GM19238 (cell line): ENCODE results near the gene TRPM4.
"Not testable (repeated sequence)": the region's sequence is repeated elsewhere in the genome, so short reads cannot be mapped to it uniquely, and the experiment has no call there.

Experiments used
- DNase-seq: peaks from one replicate; pipeline ENCODE4 v3.0.0; 2011; ENCODE audit warnings: low spot score; ENCODE audit not compliant: insufficient read length

Gene TRPM4

DNA sequence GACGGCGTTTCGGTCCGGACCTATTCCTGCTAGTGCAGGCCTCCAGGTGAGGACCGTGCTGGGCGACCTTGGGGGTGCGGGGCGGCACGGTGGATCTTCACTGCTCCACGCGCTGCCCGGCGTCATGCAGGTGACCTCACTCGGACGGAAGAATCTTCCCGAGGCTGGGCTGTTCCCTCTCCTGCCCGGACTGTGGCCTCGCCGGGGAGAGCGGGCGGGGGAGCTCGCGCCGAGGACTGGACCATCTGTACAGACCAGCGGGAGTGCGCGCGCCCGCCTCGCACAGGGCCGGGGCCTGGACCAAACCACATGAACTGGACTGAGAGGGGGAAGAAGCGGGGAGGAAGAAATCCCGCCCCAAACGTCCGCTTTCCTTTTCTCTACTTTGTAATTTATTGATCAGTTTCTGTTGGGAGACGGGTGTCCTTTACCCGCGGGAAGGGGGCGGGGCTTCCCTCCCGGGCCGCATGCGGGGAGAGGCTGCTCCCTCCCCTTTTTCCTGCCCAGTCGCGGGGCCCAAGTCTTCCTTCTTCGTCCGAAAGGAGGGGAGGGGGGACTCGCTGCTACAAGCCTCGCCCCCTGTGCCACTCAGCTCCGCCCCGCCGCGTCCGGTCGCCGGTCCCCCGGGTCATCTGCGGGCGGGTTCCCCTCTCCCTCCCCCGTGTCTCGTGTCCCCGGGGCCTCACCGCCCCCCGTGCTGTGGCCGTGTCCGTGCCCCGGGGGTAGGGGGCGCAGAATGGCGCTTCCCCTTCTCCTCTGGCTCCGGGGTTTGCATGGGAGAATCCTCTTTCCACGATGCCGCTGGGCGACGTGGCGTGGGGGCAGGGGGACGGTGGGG lies 7.3 kb upstream of the TRPM4 start:
- DNase-seq = peak; percentile 52

DNA sequence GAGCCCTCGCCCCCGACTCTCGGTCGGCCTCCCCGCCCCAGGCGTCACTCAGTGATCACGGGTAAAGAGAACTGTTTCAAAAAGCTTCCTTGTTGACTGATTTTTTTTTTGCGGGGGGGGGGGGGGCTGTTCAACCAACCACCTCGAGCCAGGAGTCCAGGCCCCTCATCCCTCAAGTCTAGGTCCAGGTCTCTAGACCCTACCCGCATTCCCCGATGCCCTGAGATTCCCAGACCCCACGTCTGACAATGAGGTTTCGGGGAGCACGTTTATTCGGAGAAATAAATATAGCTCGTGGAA lies 6.7 kb upstream of the TRPM4 start:
- no peak for DNase-seq

DNA sequence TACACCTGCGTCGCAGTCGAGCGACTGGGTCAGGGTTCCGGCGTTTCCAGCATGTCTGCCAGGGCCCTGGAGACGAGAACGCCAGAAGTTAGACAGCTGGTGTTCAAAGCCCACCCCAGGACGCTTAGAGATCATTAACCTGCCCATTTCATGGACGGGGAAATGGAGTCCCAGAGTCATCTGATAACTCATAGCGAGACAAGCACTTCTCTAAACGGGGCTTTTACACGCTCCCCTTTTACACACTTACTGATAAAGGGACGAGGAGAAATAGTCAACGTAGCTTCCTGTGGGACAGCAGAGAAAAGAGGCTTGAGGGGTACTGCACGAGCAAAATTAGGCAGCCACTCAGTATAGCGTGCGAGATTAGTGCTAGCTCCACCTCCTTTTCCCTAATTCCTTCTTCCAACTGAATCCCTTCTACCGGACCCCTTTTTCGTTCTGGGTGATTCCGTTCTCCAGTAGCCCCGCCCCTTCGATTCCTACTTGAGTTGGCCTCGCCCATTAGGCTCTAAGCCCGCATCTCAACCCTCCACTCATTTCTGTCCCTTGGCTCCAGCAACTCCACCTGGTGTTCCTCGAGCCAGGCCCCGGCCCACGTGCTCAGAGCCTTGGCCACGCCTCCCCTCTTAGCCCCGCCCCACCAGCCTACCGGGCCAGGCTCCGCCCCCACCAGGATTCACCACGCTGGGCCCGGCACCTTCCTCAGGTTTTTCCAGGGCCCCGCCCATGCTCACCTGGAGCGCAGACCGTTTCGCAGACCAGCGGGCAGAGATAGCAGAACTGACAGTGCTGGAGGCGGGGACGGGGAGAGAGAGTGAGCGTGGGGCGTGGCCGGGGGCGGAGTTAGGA lies 6.1 kb upstream of the TRPM4 start:
- no peak for DNase-seq

DNA sequence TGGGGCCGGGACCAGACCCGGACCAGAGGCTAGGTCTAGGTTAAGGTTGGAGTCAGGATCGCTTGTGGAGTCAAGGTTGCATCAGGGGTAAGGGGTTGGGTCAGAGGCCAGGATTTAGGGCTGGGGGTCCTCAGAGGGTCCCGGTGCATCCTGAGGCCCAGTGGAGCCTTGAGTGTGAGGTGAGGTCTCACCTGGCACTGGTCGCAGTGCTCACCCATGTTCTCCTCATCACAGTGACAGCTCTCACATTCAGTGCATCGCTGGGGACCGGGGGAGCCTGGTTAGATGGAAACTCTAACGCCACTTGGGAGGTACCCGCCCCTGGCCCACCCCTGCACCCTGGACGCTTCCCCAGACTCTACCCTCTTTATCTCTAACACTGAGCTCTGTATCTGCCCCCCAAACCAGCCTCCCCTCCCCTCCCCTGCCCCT lies 5.5 kb upstream of the TRPM4 start:
- DNase-seq = no peak

DNA sequence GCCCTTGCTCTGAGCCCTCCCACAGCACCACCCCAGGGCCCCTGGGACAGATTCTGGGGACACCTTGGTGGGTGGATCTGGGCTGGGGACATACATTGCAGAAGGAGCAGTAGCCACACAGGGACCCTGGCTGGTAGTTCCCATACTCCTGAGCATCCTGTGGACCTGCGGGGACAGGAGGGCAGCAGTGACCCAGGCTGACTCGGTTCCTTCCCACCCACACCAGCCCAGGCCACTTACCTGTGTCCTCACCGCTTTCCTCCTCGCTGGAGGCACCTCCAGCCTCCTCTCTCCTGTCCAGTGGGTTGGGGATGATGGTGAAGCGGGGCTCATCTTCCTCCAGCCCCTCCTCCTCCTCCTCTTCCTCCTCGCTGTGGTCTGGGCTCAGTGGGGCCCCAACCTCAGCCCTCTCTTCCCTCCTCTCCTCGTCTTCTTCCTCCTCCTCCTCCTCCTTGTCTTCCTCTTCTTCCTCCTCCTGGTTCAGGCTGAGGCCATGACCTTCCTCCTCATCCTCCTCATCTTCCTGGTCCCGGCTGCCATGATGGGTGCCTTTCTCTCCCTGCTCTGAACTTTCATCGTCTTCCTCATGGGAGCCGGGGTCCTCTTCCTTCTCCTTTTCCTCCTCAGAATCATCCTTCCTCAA lies 4.3 kb upstream of the TRPM4 start:
- no peak for DNase-seq

DNA sequence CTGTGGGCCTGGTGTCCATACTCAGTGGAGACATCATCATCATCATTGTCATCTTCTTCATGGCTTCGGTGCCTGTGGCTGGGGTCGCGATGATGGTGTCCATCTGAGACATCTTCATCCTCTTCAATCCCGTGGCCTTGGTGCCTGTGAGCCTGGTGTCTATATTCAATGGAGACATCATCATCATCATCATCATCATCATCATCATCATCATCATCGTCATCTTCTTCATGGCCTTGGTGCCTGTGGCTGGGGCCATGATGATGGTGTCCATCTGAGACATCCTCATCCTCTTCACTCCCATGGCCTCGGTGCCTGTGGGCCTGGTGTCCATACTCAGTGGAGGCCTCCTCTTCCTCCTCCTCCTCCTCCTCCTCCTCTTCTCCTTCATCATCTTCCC lies 3.3 kb upstream of the TRPM4 start:
- DNase-seq = no peak

DNA sequence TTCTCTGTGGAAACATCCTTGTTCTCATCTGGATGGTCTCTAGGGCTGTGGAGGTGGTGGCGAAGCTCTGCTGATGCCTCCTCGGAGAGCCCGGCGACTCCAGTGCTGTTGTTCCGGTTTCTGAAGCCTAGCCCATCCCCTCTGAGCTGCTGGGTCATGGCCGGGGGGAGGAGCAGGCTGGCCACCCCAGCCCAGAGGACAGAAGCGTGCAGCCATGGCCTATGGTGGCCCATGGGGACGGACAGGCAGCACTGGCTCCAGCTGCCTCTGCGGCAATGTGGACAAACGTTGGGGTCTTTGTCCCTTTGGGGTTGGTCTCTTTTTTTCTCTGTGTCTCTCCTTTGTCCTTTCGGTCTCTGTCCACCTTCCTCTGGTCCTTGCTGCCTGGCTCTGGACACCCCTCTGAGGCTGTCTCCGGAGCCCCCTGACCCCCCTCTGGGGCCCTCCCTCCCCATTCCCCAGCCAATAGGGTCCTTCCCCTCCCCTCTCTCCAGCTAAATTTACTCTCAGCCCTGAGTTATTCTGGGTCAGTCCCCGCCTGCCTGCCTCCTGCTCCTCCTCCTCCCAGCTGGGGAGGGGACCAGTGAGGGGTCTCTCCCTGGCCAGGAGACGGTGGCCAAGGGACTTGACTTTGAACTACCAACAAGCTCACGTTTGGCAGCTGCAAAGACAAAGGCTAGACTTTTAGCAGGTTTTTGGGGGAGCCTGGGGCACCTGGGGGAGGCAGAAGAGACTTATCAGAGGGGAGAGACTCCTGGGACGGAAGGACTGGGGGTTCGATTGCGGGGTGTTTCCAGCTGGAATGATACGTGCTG lies 2.4 kb upstream of the TRPM4 start, which contains the start of gene HRC:
HRC (minus strand) TSS at position 392 of the 815 bp plus-strand sequence; CDS start at position 233, 159 bp downstream.
- DNase-seq = no peak

DNA sequence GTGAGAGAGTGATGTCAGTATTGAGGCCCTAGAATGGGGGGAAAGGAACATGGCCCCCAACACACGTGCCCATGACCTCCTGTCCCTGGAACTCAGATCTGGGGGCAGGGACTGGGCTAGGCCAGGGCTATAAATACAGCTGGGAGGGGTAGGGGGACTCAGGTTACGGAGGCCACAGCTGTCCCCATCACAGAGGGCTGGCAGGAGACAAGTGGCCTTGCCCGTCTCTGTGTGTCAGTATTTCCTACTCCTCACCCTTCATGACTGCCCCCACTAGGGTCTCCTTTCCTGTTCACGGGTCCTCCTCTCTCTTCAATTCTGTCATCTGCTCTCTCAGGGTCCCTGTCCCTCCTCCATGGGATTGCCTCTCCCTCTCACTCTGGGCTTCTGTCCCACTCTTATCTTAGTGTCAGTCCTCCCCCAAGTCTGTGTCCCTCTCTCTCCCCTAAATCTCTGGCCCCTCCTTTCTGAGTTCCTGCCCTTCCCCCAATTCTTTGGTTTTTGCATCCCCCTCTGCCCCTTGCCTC lies 1.7 kb upstream of the TRPM4 start:
- DNase-seq = no peak

DNA sequence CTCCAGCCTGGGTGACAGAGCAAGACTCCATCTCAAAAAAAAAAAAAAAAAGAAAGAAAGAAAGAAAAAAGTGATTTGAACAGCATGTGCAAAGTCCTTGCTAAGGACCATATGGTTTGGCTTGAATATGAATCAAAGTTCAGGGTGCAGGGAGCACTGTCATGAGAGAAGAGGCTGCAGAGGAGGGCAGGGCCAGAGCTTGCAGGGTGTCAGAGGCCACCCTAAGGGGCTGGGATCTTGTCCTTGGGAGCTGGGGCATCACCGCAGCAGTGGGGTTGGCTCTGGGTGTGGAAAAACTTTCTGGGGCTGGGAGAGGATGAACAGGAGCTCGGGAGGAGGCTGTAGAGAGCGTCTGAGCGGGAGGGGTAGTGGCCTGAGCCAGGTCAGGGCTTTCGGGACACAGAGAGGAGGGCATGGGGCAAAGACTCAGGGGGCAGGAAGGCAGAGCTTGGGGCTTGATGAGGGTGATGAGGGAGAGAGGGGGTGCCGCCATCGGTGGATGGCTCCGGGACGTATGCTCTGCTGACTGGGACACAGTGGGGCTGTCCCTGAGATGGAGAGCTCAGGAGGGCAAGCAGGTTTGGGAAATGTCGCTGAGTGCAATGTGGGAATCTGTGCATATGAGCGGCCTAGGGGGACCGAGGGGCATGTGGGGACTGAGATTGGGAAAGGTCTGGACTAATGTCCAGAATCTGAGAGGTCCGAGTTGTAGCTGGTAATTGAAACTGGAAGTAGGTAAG lies 3.0 kb downstream of the TRPM4 start:
- no peak for DNase-seq

DNA sequence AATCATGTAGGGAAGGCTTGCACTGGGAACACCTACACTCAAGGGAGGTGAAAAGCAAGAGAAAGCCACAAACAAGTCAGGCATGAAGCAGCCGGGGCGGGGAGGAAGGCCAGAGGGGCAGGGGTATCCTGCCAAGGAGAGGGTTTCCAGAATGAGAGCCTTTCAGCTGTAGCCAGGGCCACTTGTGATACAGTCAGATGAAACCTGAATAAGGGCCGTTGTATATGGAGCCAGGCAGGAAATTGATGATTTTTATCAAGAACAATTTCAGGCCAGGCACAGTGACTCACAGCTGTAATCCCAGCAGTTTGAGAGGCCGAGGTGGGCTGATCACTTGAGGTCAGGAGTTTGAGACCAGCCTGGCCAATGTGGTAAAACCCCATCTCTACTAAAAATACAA lies 4.4 kb downstream of the TRPM4 start:
- DNase-seq = no peak

DNA sequence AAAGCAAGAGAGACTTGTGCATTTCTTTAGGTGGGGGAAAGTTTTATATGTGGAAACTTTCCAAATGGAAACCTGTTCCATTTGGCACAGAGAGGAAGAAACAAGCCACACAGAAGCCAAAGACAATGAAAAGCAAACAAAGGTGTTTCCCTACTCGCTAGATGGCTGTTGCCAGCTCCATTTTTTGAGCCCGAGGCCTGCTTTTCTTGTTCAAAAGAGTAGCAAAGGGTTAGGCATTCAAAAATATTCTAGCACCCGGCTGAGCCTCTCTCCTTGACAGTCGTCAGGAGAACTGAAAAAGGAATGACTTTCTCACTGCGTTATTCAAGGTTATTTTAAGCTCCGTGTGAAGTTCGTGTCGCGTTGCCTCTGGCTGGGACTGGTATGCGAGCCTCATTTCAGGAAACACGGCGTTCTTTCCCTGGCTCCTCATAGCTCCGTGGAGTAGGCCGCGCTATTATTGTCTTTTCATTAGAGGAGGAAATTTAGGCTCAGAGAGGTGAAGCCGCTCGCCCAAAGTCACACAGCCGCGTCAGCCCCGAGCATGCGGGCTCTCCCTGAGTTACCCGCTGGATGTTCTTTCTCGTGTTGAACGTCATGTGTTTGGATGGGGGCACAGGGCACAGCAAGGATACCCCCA lies 7.6 kb downstream of the TRPM4 start:
- DNase-seq = no peak

DNA sequence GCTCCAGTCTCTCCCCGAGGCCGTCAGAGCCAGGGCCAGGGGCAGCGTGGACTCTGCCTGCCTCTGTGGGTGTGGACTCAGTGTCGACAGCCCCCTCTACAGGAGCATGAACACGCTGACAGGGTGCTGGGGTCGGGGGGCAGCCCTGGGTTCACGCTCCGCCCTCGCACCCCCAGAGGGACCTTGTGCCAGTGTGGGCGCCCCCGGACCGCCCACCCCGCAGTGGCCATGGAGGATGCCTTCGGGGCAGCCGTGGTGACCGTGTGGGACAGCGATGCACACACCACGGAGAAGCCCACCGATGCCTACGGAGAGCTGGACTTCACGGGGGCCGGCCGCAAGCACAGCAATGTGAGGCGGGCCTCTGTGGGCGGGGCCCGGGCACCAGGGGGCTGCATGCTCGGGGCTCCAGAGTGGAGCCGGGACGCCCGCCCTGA lies 8.3 kb downstream of the TRPM4 start:
- no peak for DNase-seq

DNA sequence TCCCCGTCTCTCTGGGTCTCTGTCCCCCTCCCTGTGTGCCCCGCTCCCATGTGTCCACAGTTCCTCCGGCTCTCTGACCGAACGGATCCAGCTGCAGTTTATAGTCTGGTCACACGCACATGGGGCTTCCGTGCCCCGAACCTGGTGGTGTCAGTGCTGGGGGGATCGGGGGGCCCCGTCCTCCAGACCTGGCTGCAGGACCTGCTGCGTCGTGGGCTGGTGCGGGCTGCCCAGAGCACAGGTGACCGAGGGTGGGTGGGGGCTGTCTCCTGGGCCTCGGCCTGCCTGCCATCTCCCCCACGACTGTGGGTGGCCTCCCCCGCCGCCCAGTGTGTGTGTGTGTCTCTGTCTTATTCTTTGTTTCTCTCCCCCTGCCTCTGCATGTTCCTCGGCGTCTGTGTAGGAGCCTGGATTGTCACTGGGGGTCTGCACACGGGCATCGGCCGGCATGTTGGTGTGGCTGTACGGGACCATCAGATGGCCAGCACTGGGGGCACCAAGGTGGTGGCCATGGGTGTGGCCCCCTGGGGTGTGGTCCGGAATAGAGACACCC lies 10.3 kb downstream of the TRPM4 start:
- no peak for DNase-seq

DNA sequence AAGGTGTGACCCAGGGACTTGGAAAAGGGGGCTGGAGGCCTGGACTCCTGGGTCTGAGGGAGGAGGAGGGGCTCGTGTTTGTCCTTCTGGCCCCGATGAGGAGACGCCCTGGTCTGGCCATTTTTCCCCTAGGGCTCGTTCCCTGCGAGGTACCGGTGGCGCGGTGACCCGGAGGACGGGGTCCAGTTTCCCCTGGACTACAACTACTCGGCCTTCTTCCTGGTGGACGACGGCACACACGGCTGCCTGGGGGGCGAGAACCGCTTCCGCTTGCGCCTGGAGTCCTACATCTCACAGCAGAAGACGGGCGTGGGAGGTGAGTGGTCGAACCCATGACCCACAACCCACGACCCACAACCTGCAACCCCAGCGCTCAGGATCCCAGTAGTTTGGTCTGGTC lies 10.8 kb downstream of the TRPM4 start:
- DNase-seq = no peak

DNA sequence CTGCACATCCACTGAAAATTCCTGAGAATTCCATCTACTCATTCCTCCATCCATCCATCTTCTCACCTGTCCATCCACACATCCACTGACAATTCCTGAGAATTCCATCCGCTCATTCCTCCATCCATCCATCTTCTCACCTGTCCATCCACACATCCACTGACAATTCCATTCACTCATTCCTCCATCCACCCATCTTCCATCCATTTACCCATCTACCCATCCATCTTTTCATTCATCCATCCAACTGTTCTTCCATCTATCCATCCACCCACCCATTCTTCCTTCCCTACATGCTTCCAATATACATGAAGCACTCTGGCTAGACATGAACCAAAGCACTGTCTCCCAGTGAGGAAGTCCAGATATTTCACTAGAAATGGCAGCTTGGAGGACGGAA lies 15.6 kb downstream of the TRPM4 start:
- DNase-seq = no peak

DNA sequence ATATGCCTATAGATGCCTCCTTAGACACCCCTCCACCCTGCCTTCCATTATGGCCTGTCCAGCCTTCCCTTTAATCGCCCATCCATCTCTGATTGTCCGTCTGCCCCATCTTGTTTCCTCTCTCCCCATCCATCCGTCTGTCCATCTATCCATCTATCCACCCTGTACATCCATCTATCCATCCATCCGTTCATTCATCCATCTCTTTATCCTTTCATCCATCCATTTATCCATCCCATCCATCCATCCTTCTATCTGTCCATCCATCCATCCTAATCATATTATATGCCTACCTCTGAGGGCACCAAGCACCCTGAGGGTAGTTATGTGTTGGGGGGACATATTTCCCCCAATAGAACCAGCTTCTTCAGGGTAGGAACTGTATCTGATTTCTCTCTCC lies 23.1 kb downstream of the TRPM4 start:
- no peak for DNase-seq

DNA sequence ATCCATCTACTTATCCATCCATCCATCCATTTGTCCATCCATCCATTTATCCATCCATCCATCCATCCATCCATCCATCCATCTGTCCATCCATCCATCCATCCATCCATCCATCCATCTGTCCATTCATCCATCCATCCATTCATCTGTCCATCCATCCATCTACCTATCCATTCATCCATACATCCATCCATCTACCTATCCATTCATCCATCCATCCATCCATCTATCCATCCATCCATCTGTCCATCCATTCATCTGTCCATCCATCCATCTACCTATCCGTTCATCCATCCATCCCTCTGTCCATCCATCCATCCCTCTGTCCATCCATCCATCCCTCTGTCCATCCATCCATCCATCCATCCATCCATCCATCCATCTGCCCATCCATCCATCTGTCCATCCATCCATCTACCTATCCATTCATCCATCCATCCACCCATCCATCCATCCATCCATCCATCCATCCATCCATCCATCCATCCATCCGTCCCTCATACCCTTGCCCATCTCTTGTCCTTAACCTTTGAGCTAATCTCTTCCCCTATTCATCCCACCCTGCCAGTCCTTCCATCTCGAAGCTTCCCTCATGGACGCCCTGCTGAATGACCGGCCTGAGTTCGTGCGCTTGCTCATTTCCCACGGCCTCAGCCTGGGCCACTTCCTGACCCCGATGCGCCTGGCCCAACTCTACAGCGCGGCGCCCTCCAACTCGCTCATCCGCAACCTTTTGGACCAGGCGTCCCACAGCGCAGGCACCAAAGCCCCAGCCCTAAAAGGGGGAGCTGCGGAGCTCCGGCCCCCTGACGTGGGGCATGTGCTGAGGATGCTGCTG lies 24.6 kb downstream of the TRPM4 start:
- DNase-seq = not testable (repeated sequence)

DNA sequence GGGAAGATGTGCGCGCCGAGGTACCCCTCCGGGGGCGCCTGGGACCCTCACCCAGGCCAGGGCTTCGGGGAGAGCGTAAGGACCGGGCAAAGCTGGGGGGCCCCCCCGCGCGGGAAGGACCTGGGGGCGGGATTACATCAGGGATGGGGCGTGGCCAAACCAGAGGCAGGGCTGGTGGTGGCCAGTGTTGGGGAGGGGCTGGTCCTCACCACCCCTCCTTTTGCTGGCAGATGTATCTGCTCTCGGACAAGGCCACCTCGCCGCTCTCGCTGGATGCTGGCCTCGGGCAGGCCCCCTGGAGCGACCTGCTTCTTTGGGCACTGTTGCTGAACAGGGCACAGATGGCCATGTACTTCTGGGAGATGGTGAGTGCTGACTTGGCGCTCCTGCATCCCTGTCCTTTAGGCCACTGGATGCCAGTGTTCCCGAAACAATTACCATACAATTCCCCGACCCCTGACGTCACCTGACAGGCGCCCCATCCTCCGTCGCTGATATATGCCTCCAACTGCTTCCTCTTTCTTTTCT lies 25.3 kb downstream of the TRPM4 start:
- DNase-seq = no peak
